ENCODE measurements around the gene LRRC70.

DNA sequence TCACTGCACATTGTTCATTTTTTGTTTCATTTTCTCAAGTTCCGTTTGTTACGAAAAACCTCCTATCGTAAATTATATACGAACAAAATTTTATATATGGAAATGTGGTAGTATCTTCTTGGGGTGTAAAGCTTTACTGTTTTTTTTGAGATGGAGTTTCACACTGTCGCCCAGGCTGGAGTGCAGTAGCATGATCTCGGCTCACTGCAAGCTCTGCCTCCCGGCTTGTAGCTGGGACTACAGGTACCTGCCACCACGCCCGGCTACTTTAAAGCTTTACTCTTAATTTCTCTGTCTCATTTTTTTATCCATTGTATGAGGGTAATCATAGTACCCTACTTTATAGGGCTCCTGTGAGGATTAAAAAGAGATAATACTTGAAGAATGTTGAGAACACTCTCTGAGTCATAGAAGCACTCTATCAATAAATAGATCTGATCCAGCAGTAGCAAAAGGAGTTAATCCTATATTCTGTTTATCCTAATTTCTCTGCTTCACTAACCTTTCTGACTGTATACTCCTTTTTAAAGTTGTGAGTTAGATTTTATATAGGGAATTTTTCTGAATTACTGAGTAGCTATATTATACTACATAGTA, 5.6 kb upstream of the LRRC70 start:
- TF ChIP-seq, protein P1, sequence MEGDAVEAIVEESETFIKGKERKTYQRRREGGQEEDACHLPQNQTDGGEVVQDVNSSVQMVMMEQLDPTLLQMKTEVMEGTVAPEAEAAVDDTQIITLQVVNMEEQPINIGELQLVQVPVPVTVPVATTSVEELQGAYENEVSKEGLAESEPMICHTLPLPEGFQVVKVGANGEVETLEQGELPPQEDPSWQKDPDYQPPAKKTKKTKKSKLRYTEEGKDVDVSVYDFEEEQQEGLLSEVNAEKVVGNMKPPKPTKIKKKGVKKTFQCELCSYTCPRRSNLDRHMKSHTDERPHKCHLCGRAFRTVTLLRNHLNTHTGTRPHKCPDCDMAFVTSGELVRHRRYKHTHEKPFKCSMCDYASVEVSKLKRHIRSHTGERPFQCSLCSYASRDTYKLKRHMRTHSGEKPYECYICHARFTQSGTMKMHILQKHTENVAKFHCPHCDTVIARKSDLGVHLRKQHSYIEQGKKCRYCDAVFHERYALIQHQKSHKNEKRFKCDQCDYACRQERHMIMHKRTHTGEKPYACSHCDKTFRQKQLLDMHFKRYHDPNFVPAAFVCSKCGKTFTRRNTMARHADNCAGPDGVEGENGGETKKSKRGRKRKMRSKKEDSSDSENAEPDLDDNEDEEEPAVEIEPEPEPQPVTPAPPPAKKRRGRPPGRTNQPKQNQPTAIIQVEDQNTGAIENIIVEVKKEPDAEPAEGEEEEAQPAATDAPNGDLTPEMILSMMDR (IDR thresholded peaks at IDR 0.05): no peak
- no peak for TF ChIP-seq EZH2 (IDR thresholded peaks at IDR 0.05)

Measured in neural progenitor cell (in vitro differentiated cells).